DLD1 (cell line): ENCODE data around the gene IL1A.

ENCODE experiments used
- in situ Hi-C: cut with HindIII; loops from 2 replicates; pipeline ENCODE4 v1.10.0; 2017; ENCODE audit warnings: low sequenced_read_pairs

Gene IL1A

DNA sequence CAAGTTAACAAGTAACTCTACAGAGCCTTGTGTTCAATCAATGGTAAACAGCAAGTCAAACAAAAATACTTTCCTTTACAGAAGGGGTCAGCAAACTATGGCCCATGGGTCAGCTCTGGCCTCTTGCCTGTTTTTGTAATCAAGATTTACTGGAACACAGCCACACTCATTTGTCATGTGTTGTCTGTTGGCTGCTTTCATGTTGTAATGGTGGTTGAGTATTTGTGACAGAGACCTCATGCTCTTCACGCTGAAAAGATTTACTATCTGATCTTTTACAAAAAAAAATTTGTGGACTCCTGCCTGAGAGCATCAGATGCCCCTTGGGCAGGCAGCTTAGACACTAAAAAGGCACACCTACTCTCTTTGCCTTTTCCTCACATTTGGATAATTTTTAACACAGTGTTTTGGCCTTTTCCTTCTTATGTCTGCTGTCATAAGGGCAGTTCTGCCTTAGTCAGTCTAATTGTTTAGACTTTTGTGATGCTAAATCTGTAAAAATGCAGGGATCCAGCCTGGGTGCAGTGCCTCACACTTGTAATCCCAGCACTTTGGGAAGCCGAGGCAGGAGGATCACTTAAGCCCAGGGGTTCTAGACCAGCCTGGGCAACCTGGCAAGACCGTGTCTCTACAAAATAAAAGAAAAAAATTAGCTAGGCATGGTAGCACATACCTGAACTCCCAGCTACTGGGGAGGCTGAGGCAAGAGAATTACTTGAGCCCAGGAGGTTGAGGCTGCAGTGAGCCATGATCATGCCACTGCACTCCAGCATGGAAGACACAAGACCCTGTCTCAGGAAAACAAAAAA is 34.0 kb upstream of the IL1A start:
- in situ Hi-C loops, result no loop called here

- in situ Hi-C loops, result no loop called here
Observed at GRCh38 chr2:112817082-112817689, 32.9 kb upstream of the IL1A start.

- in situ Hi-C loops, result no loop called here
Observed at GRCh38 chr2:112814278-112814677, 30.0 kb upstream of the IL1A start.

DNA sequence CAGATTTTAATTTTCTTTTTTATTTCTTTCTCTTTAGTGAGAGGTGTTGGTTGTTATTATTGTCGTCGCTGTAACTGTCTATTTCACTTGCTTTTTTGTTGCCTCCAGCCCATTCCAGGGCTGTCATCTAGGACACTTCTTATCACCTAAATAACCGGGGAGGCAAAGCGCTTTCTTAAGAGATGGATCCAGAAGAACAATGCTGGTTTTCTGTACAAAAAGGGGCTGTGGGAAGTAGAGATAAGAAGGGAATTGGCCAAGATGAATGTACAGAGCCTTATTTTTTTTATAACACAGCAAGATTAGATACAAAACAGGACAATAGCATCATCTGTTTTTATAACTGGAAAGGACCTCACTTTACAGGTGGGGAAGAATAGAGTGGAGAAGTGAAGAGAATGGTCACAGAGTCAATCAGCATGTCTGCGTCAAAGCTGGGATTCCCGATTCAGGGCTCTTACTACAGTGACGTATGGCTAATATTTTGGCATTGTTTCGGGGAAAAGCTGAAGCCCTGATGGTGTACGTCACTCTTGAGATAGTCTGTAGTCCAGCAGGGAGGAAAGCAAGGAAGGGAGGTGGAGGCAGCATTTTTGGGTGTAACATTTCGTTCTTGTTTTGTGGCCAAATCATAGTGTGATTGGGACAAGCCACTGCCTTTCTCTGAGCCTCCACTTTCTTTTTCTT is 29.1 kb upstream of the IL1A start:
- in situ Hi-C loops, result no loop called here

- in situ Hi-C loops, result no loop called here
Observed at GRCh38 chr2:112812318-112813267, 28.3 kb upstream of the IL1A start.

GRCh38 chr2:112811841-112812306 is 27.6 kb upstream of the IL1A start:
- in situ Hi-C loops, result no loop called here

DNA sequence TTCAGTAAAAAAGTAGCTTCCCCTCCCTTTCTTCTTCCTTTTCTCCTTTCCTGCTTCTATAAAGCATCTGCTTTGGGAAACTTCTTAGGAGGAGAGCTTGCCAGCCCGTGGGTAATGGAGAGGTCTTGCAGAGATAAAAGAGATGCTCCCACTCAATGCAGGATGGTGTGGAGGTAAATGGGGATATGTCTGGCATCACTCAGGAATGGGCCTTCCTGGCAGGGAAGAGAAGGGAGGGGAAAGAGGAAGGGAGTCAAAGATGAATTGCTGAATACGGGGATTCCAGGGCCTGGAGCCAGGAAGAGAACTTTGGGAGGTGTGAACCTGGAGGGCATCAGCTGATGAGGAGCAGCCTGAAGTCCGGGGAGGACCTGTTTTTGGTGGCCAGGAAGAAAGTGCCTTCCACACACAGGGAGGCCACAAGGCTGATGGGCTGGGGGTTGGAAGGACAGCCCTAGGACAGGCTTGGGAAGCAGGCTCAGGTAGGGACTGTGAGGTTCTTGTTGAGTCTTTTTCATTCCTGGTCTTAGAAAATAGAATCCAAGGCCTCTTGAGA is 27.1 kb upstream of the IL1A start:
- in situ Hi-C loops, result no loop called here

- in situ Hi-C loops, result no loop called here
Observed at GRCh38 chr2:112809112-112809511, 24.8 kb upstream of the IL1A start.

DNA sequence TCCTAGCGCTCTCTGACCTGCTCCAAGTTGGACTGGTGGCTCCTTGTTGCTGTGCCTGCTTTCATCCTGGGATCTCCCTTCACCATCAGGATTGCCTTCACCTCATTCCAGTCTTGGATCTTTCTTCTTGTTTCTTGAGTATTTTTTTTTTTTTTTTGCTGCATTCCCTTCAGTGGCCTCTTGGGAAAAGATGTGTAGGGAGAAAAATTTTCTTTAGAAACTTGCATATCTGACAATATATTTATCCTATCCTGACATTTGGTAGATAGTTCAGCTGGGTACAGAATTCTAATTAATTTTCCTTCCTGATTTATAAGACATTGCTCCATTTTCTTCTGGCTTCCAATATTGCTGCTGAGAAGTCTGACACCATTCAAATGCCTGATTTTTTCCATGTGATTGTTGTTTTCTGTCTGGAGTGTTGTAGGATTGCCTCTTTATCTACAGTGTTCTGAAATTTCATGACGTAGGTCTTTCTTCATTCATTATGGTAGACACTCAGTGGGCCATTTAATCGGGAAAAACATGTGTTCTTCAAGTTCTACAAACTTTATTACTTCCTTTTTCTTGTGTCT is 23.0 kb upstream of the IL1A start:
- in situ Hi-C loops, result no loop called here

DNA sequence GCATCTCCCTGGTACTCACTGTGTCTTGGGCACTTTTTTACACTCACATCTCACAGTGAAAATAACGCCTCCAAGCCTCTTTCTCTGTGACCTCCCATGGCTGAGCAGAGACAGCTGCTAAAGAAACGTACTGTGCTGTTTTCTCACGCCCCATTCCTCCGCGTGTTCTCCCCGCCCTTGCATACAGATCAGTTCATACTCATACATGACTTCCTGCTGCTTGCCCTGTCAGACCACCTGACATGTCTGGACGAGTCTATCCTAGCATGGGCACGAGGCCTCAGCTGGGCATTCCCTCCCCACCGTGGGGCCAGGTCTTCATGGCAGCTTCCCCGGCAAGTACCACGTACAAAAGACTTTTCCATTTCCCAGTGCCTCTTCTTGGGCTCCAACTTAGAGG is 21.2 kb upstream of the IL1A start:
- in situ Hi-C loops, result no loop called here

DNA sequence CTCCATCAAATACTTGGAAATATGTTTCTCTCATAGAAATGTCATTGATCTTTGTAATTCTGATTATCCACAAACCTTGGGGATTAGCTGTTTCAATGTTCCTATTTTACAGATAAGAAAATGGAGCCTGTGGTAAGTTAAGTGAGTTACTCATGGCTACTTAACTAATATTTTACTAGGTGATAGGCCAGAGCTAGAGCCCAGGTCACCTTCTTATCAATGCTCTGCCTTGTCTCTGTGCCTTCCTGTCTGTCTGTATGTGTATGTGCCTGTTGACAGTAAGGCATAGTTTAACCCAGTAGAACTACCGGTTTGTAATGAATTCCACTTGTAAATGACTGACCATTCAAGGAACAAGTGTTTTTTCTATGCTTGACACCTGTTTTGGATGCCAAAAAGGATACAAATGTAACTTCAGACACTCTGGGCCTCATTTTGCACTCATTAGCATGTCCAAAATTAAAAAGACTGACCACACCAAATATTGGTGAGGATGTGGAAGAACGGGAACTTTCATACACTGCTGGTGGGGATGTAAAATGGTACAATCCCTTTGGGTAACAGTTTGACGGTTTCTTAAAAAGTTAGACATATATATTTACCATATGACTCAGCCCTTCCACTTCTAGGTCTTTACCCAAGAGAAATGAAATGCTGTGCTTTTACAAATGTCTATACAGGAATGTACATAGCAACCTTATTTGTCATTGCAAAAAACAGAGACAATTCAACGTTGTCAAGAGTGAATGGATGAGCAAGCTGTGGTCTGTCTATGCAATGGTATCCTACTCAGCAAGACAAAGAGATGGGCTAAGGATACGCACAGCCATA is 19.6 kb upstream of the IL1A start:
- in situ Hi-C loops, result no loop called here

DNA sequence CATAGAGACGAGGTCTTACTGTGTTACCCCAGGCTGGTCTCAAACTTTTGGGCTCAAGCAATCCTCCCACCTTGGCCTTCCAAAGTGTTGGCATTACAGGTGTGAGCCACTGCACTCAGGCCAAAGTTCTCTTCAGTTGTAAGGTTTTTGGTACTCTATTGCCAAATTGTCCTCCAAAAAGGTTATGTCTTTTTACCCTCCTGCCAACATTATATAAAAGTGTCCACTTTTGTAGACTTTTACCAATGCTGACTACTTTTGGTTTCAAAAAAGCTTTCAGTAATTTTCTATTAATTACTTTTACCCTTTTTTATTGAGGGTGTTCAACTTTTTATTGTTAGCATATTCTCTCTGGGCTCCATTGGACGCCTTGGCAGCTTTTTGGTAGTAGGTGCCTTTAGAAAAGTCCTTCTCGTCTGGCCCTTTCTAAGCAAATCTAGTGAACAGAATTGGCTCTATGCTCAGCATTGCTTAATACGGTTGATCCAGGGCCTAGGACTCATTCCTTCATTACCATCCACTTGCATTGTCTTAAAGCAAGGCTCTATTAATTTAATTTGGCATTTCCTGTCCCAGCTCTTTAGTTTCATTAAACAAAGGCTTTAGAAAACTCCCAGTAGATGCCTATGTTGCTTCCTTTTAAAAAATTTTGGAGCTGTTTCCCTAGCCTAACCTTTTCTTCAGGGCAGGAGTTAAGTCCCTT is 16.7 kb upstream of the IL1A start:
- in situ Hi-C loops, result no loop called here

GRCh38 chr2:112798979-112799975 is 15.0 kb upstream of the IL1A start:
- in situ Hi-C loops, result no loop called here

DNA sequence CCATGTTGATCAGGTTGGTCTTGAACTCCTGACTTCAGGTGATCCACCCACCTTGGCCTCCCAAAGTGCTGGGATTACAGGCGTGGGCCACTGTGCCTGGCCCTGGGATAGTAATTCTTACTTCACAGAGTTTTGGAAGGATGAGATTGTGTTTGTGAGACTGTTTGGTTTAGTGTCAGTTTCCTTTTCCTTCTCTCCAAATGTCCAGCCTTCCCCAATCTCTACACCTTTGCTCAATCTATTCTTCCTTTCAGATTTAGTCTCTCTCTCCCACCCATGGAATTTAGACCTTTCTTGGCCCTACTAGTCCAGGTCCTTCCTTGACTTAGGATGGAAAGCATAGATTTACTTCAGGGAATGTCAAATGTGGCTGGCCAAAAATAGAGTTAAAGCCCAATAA is 12.2 kb upstream of the IL1A start:
- in situ Hi-C loops, result no loop called here

DNA sequence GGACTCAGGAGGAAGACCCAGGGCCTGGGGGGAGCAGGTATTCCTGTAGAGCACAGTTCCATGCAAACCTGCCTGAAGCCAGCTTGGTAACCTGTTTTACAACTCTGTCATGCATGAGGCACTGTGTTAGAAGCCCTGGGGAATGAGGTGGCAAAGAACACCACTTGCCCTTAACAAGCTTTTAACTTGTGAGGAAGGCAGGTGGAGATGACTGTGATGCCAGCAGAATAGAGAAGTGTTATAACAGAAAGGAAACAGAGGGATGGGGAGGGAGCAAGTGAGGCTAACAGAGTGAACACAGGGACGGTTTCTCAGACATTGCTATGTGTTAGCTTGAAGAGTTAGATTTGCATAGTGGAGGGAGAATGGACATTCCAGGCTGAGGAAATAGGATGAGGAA is 11.5 kb upstream of the IL1A start:
- in situ Hi-C loops, result no loop called here

GRCh38 chr2:112794841-112795240 is 10.5 kb upstream of the IL1A start:
- in situ Hi-C loops, result no loop called here

GRCh38 chr2:112794131-112794733 is 9.9 kb upstream of the IL1A start:
- in situ Hi-C loops, result no loop called here
